NCI-H1417 (cell line): ENCODE measurements around the gene ARHGEF16.

Experiments used
- DNase-seq, 3 experiments: peaks; one replicate each; lab custom pipeline; 2025; lab: John Stamatoyannopoulos, UW

The ARHGEF16 gene

DNA sequence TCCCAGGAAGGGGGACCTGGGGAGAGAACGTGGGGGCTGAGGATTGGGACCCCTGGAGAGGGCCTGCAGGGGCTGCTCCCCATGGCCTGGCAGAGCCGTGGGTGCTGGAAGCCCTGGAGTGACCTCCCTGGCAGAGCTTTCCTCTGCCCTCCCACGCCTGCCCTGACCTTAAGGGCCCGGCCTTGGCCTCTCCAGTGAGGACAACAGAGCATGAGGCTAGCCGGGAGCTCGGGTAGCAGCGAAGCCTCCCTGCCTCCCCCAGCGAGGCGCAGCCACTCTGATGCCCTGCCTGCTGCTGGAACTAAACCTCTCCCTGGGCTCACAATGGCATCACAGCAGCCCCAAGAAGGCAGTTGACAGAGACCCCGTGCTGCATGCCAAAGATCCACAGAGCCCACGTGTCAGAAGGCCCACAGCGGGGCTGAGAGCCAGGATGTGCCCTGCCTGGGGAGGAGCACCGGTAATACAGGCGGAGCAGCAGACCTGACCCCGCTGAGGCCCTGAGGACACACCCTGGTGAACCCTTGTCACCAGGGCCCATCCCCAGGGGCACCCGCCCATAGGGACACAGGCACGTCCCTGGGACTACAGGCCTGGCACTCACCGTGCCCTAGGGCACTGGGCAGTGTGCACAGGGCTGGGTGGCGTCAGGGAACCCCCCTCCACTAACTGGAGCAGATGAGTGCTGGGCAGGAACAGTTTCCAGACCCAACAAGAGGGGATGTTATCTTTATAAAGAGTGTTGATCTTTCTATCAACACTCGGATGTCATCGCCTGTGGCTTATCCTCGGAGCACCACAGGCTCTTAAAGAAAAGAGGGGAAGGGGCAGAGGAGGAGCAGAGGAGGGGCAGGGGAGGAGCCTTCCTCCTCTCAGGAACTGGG is 48.4 kb downstream of the ARHGEF16 start:
- DNase-seq = no peak

DNA sequence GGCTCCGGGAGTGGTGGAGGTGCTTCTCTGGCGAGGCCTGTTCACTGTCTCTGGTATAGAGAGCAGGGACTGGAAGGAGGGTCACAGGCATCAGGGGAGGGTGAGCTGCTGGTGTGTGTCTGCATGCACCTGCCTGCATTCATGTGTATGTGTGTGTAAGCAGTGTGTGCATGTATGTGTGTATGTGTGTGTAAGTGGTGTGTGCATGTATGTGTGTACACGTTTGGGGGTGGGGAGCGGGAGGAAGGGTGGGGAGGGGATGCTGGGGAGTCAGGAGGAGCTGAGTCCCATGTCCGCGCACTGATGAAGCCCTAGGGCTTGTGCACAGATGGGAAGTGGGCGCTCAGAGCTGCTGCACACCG is 49.0 kb downstream of the ARHGEF16 start:
- no peak for DNase-seq

- no peak for DNase-seq
Observed at GRCh38 chr1:3504151-3504821, 49.8 kb downstream of the ARHGEF16 start.

DNA sequence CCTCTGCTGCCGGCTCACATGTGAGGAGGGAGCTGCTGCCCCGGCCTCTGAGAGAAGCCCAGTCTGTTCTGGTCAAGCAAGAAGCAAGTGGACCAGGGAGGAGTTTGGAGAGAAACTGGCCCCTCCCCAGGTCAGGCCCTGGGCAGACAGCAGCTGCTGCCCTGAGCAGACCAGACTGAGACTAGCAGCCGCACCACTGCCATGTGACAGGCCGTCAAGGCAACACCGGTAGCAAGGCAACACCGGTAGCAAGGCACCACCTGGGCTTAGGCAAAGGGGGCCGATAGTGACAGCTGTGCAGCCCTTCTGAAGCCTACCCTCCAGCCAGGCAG is 50.3 kb downstream of the ARHGEF16 start:
- no peak for DNase-seq

DNA sequence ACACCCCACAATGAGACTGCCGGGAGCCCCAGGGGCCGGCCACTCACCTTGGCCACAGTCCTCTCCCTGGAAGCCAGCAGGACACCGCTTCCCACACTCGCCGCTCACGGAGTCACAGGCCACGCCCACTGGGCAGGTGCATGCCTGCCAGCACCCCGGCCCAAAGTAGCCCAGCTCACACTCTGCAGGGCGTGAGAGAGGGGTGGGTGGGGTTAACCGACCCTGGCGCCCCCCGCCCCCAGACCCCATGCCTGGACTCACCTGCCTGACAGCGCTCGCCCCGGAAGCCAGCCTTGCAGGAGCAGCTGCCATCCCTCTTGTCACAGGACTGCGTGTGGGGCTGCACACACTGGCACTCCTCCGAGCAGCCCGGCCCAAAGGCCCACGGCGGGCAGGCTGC is 50.7 kb downstream of the ARHGEF16 start:
- DNase-seq = peak in 2 of 3 experiments; percentile 49 to 67

- DNase-seq = no peak
Observed at GRCh38 chr1:3506041-3506440, 51.6 kb downstream of the ARHGEF16 start.

- no peak for DNase-seq
Observed at GRCh38 chr1:3506943-3507342, 52.5 kb downstream of the ARHGEF16 start.

- DNase-seq = no peak
Observed at GRCh38 chr1:3507636-3508275, 53.3 kb downstream of the ARHGEF16 start.

- no peak for DNase-seq
Observed at GRCh38 chr1:3508757-3509415, 54.4 kb downstream of the ARHGEF16 start.

GRCh38 chr1:3509721-3510120 is 55.3 kb downstream of the ARHGEF16 start:
- DNase-seq = no peak

GRCh38 chr1:3510136-3510955 is 55.9 kb downstream of the ARHGEF16 start:
- DNase-seq = no peak

DNA sequence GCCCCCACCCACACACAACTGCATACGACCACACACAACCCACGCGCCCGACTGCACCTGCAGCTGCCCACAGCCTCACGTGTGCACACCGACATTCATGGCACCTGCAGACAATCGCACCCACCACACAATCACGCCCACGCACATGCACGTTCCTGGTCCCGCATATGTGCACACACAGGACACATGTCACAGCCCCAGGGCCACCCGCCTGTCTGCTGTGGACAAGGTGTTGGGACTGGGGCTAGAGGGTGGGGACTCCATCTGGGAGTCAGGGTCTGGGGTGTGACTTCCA is 56.4 kb downstream of the ARHGEF16 start:
- no peak for DNase-seq

GRCh38 chr1:3511306-3511705 is 56.8 kb downstream of the ARHGEF16 start:
- DNase-seq = no peak

DNA sequence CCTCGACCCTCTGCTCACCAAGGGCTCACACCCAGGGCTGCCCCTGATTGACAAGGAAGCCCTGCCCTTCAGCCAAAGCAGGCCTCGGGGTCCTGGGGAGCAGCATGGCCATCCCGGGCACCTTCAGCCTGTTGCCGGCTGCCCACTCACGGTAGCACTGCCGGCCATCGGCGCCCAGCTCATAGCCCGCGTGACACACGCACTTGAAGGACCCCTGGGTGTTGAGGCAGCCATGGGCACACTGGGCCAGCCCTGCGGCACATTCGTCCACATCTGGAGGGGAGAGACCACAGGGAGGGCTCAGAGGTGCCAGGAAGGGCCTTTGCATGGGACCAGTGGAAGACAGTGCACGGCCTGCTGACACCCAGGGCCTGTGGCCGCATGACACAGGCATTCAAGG is 57.4 kb downstream of the ARHGEF16 start:
- no peak for DNase-seq

GRCh38 chr1:3514404-3514803 is 59.9 kb downstream of the ARHGEF16 start:
- DNase-seq = no peak

GRCh38 chr1:3515272-3515671 is 60.8 kb downstream of the ARHGEF16 start:
- DNase-seq = no peak

GRCh38 chr1:3515774-3516480 is 61.5 kb downstream of the ARHGEF16 start:
- peak in 1 of 3 experiments; percentile 11 for DNase-seq

GRCh38 chr1:3516481-3516869 is 62.0 kb downstream of the ARHGEF16 start:
- DNase-seq = no peak

DNA sequence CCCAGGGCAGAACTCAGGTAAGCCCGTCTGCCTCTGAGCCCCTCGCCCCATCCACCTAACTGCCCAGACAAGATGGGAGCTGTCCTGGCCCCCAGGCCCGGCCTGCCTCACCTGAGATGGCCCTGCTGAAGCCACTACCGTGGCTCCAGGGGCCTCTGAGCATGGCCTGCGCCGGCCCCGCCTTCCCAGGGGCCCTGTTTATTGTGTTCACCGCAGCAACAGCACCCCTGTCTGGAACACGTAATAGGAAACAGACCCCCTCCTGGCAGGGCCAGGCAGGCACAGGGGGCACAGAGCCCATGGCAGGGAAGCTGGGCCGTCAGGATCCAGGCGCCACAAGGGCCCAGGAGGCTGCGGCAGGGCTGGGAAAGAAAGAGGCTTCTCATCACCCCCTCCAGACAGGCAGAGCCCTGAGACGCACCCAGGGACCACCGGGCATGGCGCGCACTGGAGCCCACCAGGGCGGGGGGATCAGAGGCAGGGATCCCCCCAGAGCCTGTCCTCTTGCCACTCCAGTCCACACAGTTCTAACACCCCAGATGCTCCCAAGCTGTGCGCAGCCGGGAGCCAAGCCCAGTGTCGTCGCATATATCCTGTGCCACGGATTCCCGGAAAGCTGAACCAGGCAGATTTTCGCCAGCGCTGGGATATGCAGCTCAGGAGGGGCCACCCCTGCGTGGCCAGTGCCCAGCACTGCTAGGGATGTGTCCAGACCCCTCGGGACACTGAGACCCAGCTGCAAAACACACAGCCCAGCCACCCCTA is 62.6 kb downstream of the ARHGEF16 start:
- no peak for DNase-seq

DNA sequence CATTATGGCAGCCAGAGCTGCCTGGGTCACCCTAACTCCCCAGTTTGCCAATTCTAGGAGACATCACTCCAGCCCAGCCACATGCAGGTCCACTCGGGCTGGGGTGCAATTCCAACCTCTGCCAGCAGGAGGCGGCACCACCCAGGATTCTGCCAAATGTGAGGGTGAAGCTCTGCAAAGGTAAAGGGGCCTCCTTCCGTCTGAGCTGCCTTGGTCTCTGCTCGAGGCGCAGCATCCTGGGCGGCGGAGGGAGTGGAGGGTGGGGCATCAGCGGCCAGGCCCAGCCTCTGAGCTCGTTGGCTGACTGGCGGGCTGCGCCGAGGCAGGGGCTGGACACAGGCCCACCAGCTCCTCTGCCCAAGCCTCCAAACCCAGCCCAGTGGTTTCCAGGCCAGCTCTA is 63.8 kb downstream of the ARHGEF16 start:
- no peak for DNase-seq

DNA sequence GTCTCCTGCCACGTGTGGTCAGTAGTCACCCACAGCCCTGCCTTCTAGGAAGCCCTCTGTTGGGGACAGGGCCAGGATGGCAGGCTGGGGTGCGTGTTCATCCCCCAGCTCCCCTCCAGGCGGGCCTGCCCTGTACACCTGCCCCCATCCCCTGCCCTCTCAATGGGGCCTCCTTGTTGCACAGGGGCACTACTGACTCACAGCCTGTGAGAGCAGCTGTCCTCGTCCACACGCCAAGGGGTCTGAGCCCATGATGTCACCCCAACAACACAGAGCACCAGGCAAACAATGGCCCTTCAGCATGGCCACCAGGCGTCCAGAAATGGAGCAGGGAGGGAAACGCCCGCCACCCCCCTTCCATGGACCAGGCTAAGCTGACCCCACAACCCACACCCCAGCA is 64.3 kb downstream of the ARHGEF16 start:
- DNase-seq = no peak
